K562 (cell line): ENCODE data around the gene ZNF135. TPM values are rescaled to one million over a fixed set of nuclear protein-coding genes. Genes with fewer than 3 reads are reported as not detected.

Experiments
- ATAC-seq: fragments of 200-7000 bp; cut with Tn5 transposase; 3 replicates; pipeline ENCODE4 v1.9.1; 2020; ENCODE audit warnings: moderate library complexity
- BruUV-seq: library from RNA; stranded (reverse); fragments of 400-500 nt; replicated peaks from 2 replicates; lab custom pipeline; 2021; lab: Mats Ljungman, UMichigan
- CTCF ChIA-PET: fragments of 300-600 bp; formaldehyde crosslinking; extraction: SDS; loops from one replicate; lab custom pipeline; 2021; ENCODE audit warnings: low intra/inter-chr PET ratio; lab: Yijun Ruan, JAX
- POLR2A ChIA-PET: fragments of 300-600, 350-650 bp; sonication (Branson Sonifier 250); formaldehyde crosslinking; extraction: SDS; loops from one replicate; lab custom pipeline; 2021; ENCODE audit warnings: antibody characterized with exemption, inconsistent platforms; lab: Yijun Ruan, JAX
- DNase-seq, 4 experiments: peaks; one replicate each; pipeline versions ENCODE4 v3.0.0 to v3.0.0-alpha.2; 2011 to 2018; ENCODE audit warnings: low spot score in 3 of 4, mixed read lengths in 3 of 4; ENCODE audit errors: extremely low read depth in 1 of 4
- FAIRE-seq: peaks from 2 replicates; lab custom pipeline; 2011; peaks lifted over from hg19 to GRCh38; lab: Jason Lieb, UNC
- H2AFZ ChIP-seq: 2 replicates; pipeline ENCODE4 v1.6.0; 2011; ENCODE audit warnings: low read depth, low read length, control low read depth, inconsistent platforms
- H3K27ac ChIP-seq: fragments of 200-600 bp; 3 replicates; pipeline ENCODE4 v1.8.0; 2011; ENCODE audit warnings: low read depth, mild to moderate bottlenecking, control low read depth, inconsistent platforms, low read length, moderate library complexity, mixed read lengths; ENCODE audit errors: extremely low read depth
- H3K27me3 ChIP-seq, 2 experiments: fragments of 300-600 bp in 1 of 2; 2 replicates in 1 of 2; 3 replicates in 1 of 2; pipeline versions ENCODE4 v1.6.0 to v1.8.0; 2011; ENCODE audit warnings: inconsistent platforms in 2 of 2, low read length in 2 of 2, mild to moderate bottlenecking in 1 of 2, mixed read lengths in 1 of 2, moderate library complexity in 1 of 2; ENCODE audit not compliant: control insufficient read depth in 2 of 2, insufficient read depth in 2 of 2
- H3K36me3 ChIP-seq: fragments of 300-600 bp; 3 replicates; pipeline ENCODE4 v1.8.0; 2011; ENCODE audit warnings: mild to moderate bottlenecking, low read length, inconsistent platforms; ENCODE audit not compliant: control insufficient read depth, insufficient read depth
- H3K4me1 ChIP-seq, 2 experiments: fragments of 200-600 bp in 1 of 2; replicated peaks in 1 of 2; 2 replicates in 1 of 2; 3 replicates in 1 of 2; pipeline versions ENCODE4 v1.5.1 to v1.8.0; 2011; ENCODE audit warnings: inconsistent platforms in 2 of 2, low read length in 2 of 2, mild to moderate bottlenecking in 1 of 2, mixed read lengths in 1 of 2, moderate library complexity in 1 of 2; ENCODE audit not compliant: control insufficient read depth in 2 of 2, insufficient read depth in 2 of 2
- H3K4me2 ChIP-seq: 2 replicates; pipeline ENCODE4 v1.6.1; 2011; ENCODE audit warnings: low read length, control low read depth, inconsistent platforms, mixed read lengths; ENCODE audit not compliant: insufficient read depth
- H3K4me3 ChIP-seq: fragments of 200-600 bp; sonication (generic), shearing (Covaris generic); 2 replicates; pipeline ENCODE4 v1.5.1; 2016; ENCODE audit warnings: control low read depth, inconsistent platforms
- H3K79me2 ChIP-seq: fragments of 200-600 bp; 3 replicates; pipeline ENCODE4 v1.8.0; 2011; ENCODE audit warnings: low read length, inconsistent platforms; ENCODE audit not compliant: control insufficient read depth, insufficient read depth
- H3K9ac ChIP-seq, 2 experiments: 2 replicates each; pipeline versions ENCODE4 v1.6.0 to v1.6.1; 2011; ENCODE audit warnings: low read depth in 2 of 2, low read length in 2 of 2, control low read depth in 1 of 2, inconsistent platforms in 1 of 2, mild to moderate bottlenecking in 1 of 2, mixed read lengths in 1 of 2; ENCODE audit not compliant: insufficient read depth in 1 of 2
- H3K9me1 ChIP-seq: one replicate; pipeline ENCODE4 v1.6.0; 2011; ENCODE audit warnings: inconsistent platforms, mild to moderate bottlenecking, low read length, moderate library complexity; ENCODE audit not compliant: control insufficient read depth, insufficient read depth
- H3K9me3 ChIP-seq: replicated peaks from 2 replicates; pipeline ENCODE4 v1.5.1; 2011; ENCODE audit warnings: low read depth, low read length, inconsistent platforms; ENCODE audit not compliant: control insufficient read depth, insufficient read depth
- H4K20me1 ChIP-seq: replicated peaks from 2 replicates; pipeline ENCODE4 v1.6.1; 2011; ENCODE audit warnings: low read length, inconsistent platforms, mixed read lengths; ENCODE audit not compliant: control insufficient read depth, insufficient read depth
- ATF7 ChIP-seq: fragments of 450-650 bp; IDR thresholded peaks from 2 replicates; pipeline ENCODE4 v1.7.1; 2014; ENCODE audit warnings: mild to moderate bottlenecking, moderate library complexity
- CXXC5 ChIP-seq: fragments of 250-450 bp; sonication (Bioruptor Pico); IDR thresholded peaks from 2 replicates; pipeline ENCODE4 v1.8.0; 2022; ENCODE audit warnings: inconsistent platforms, mild to moderate bottlenecking, moderate library complexity
- DIDO1 ChIP-seq: fragments of 450-650 bp; IDR thresholded peaks from 2 replicates; pipeline ENCODE4 v1.6.1; 2016; ENCODE audit warnings: low read depth, missing biosample characterization, missing genetic modification characterization
- MCM2 ChIP-seq: fragments of 450-650 bp; IDR thresholded peaks from 2 replicates; pipeline ENCODE4 v1.6.1; 2017; ENCODE audit warnings: low read depth, mild to moderate bottlenecking
- MIER1 ChIP-seq: fragments of 450-650 bp; IDR thresholded peaks from 2 replicates; pipeline ENCODE4 v1.6.1; 2016; ENCODE audit warnings: antibody characterized with exemption, mild to moderate bottlenecking, low read depth
- NFIC ChIP-seq: fragments of 450-650 bp; IDR thresholded peaks from 2 replicates; pipeline ENCODE4 v1.6.1; 2017; ENCODE audit warnings: mild to moderate bottlenecking, inconsistent platforms
- NR2C2 ChIP-seq, 2 experiments: fragments of 200-800 bp in 1 of 2; sonication (Bioruptor generic) in 1 of 2; sonication (generic) in 1 of 2; formaldehyde crosslinking in 1 of 2; IDR thresholded peaks; 2 replicates each; pipeline versions ENCODE4 v1.6.1 to v1.8.0; 2016 to 2022; ENCODE audit warnings: mild to moderate bottlenecking in 1 of 2, missing compliant biosample characterization in 1 of 2, missing genetic modification characterization in 1 of 2, missing genetic modification reagents in 1 of 2
- RFX1 ChIP-seq: fragments of 450-650 bp; IDR thresholded peaks from 2 replicates; pipeline ENCODE4 v1.6.1; 2016; ENCODE audit warnings: mild to moderate bottlenecking, moderate library complexity
- ZNF699 ChIP-seq: fragments of 250-450 bp; sonication (Bioruptor Pico); IDR thresholded peaks from 2 replicates; pipeline ENCODE4 v1.8.0; 2021; ENCODE audit warnings: mild to moderate bottlenecking, moderate library complexity; ENCODE audit not compliant: insufficient replicate concordance
- WGBS: fragments of 100-300 bp; shearing (Covaris generic); methylation state at CpG from one replicate; pipeline ENCODE4 v1.1.6; 2016; ENCODE audit warnings: low coverage, mixed read lengths; ENCODE audit not compliant: insufficient coverage; ENCODE audit errors: missing lambda C conversion rate; 5-methylcytosine and 5-hydroxymethylcytosine counted together
- in situ Hi-C: fragments of 300-500 bp; cut with MboI; formaldehyde crosslinking; loops from 4 replicates; pipeline ENCODE4 v1.15.0; 2018; ENCODE audit warnings: inconsistent platforms, mixed read lengths
- intact Hi-C: fragments of 100-400 bp; cut with micrococcal nuclease; formaldehyde crosslinking; loops from 2 replicates; pipeline ENCODE4 v1.14.2; 2022
- polyA plus RNA-seq, 8 experiments: library from polyadenylated mRNA; depleted of rRNA in 4 of 8; stranded (reverse) in 5 of 8; unstranded in 3 of 8; fragments of >200 nt; fragmentation: Nextera tagmentation in 2 of 8; fragmentation: Illumina TruSeq in 1 of 8; extraction: Ambion mirVana in 2 of 8; extraction: Trizol in 1 of 8; gene quantifications; 2 replicates each; pipeline versions ENCODE4 v1.2.1 to v1.2.3, GENCODE V29; 2011 to 2014; ENCODE audit warnings: inconsistent platforms in 1 of 8, missing spikeins in 1 of 8
- total RNA-seq, 7 experiments: library from RNA; depleted of rRNA in 6 of 7; stranded (reverse); fragments of >200 nt in 6 of 7; fragmentation: Illumina TruSeq in 2 of 7; extraction: Trizol in 2 of 7; gene quantifications; 2 replicates each; pipeline versions ENCODE4 v1.2.1 to v1.2.3, GENCODE V29; 2011 to 2021; ENCODE audit warnings: low replicate concordance in 1 of 7
- TF ChIP-seq, protein P1 (sequence below): IDR thresholded peaks from 3 replicates; pipeline ENCODE4 v1.6.1; 2011; ENCODE audit warnings: borderline replicate concordance, mild to moderate bottlenecking; ENCODE audit not compliant: insufficient read length, insufficient read depth
- TF ChIP-seq, protein P2 (sequence below), 2 experiments: IDR thresholded peaks; 2 replicates each; pipeline ENCODE4 v1.6.1; 2011; ENCODE audit warnings: borderline replicate concordance in 1 of 2, control low read depth in 1 of 2, low read depth in 1 of 2, low read length in 1 of 2, mild to moderate bottlenecking in 1 of 2, mixed read lengths in 1 of 2, moderate library complexity in 1 of 2; ENCODE audit not compliant: insufficient read depth in 1 of 2, insufficient read length in 1 of 2, poor library complexity in 1 of 2, severe bottlenecking in 1 of 2; ENCODE audit errors: extremely low read depth in 1 of 2
- TF ChIP-seq, protein P3 (sequence below), 2 experiments: fragments of 450-650 bp in 1 of 2; sonication (generic) in 1 of 2; formaldehyde crosslinking in 1 of 2; IDR thresholded peaks in 1 of 2; conservative IDR thresholded peaks in 1 of 2; 2 replicates each; pipeline versions ENCODE4 v1.6.1 to v1.8.1; 2016 to 2023; ENCODE audit warnings: mild to moderate bottlenecking in 2 of 2, moderate library complexity in 2 of 2, inconsistent platforms in 1 of 2, missing genetic modification reagents in 1 of 2
- TF ChIP-seq, protein P4 (sequence below): sonication (generic); formaldehyde crosslinking; IDR thresholded peaks from 2 replicates; pipeline ENCODE4 v1.8.1; 2022; ENCODE audit warnings: missing genetic modification reagents
- TF ChIP-seq, protein P5 (sequence below): sonication (generic); formaldehyde crosslinking; IDR thresholded peaks from 2 replicates; pipeline ENCODE4 v1.8.1; 2022; ENCODE audit warnings: missing genetic modification reagents

Gene ZNF135
- total and polyA plus RNA-seq, 9 of the 15 experiments (the other 6 are each of a cell fraction or from before 2014, with no cell fraction given), result not detected

DNA sequence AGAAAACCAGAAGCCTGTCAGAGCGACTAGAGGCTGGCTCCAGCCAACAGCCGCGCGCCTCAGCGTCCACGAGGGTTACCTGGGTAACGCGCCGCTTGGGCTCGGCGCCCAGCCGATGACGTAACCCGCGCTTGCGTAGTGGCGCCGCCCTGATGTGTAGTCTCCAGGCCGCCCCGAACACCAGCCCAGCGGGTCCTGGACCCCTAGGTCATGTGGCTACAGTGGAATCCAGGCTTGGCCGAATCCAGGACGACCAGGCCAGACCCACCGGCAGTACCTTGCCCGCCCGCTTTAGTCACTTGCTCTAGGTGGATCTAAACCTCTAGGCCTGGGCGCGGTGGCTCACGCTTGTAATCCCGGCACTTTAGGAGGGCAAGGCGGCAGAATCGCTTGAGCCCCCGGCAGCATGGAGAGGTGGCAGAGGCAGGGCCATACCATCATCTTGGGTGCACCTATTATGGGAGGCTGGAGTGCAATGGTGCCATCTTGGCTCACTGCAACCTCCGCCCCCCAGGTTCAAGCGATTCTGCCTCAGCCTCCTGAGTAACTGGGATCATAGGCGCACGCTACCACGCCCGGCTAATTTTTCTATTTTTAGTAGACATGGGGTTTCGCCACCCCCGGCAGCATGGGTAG is 49.3 kb upstream of the ZNF135 start:
- no peak for FAIRE-seq
- WGBS, result 10% methylated on average over 41 of the region's 41 CpGs
- in situ Hi-C loops, result no loop called here
- no peaks in the 10 kb centered on the region for H3K79me2 ChIP-seq
- intact Hi-C loops, result no loop called here
- peak overlapping the region; percentile 77 for H3K4me2 ChIP-seq
- peak; percentile 60 to 68 (median 65) for DNase-seq
- H3K27ac ChIP-seq, result no peak overlapping the region
- BruUV-seq, result no TSS peak
- ChIA-PET POLR2A (no interaction called here), CTCF (no interaction called here)
- no peaks in the 10 kb centered on the region for H3K27me3 ChIP-seq
- H3K4me3 ChIP-seq, result peak overlapping the region; percentile 44
- H3K36me3 ChIP-seq, result no peaks in the 10 kb centered on the region
- H3K9me3 ChIP-seq, result no peaks in the 10 kb centered on the region
- H2AFZ ChIP-seq, result peak overlapping the region; percentile 89; the same call in 1 of the 2 replicates
- H3K9me1 ChIP-seq, result no peaks in the 10 kb centered on the region
- ATAC-seq, result peak; percentile 91
- H3K9ac ChIP-seq, result peak overlapping the region; percentile 20 to 45; a peak in 2 of 4 replicates
- peaks cover 0 to 8% of the 10 kb centered on the region in 2 experiments; a peak in 2 of 5 replicates for H3K4me1 ChIP-seq
- no peaks in the 10 kb centered on the region for H4K20me1 ChIP-seq
- TF ChIP-seq NR2C2 (CRISPR knock-in tag; IDR thresholded peaks at IDR 0.05) (no peak), NR2C2 (tag; IDR thresholded peaks at IDR 0.05) (no peak), MCM2 (no peak), DIDO1 (tag) (peak; percentile 77; the same call in 1 of the 2 replicates), NFIC (peak; percentile 11; the same call in 1 of the 2 replicates), ATF7 (peak; percentile 83), RFX1 (peak; percentile 85), CXXC5 (CRISPR knock-in tag) (peak; percentile 76), ZNF699 (CRISPR knock-in tag) (no peak), MIER1 (no peak)
- TF ChIP-seq, protein P1, sequence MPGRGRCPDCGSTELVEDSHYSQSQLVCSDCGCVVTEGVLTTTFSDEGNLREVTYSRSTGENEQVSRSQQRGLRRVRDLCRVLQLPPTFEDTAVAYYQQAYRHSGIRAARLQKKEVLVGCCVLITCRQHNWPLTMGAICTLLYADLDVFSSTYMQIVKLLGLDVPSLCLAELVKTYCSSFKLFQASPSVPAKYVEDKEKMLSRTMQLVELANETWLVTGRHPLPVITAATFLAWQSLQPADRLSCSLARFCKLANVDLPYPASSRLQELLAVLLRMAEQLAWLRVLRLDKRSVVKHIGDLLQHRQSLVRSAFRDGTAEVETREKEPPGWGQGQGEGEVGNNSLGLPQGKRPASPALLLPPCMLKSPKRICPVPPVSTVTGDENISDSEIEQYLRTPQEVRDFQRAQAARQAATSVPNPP, result no peak
- TF ChIP-seq, protein P2, sequence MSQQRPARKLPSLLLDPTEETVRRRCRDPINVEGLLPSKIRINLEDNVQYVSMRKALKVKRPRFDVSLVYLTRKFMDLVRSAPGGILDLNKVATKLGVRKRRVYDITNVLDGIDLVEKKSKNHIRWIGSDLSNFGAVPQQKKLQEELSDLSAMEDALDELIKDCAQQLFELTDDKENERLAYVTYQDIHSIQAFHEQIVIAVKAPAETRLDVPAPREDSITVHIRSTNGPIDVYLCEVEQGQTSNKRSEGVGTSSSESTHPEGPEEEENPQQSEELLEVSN (IDR thresholded peaks at IDR 0.05; ENCODE audit: borderline replicate concordance in 1 of 2, extremely low read depth in 1 of 2, insufficient read depth in 1 of 2, insufficient read length in 1 of 2, low read depth in 1 of 2, low read length in 1 of 2, poor library complexity in 1 of 2, severe bottlenecking in 1 of 2), result peak in 1 of 2 experiments; percentile 6
- TF ChIP-seq, protein P3, sequence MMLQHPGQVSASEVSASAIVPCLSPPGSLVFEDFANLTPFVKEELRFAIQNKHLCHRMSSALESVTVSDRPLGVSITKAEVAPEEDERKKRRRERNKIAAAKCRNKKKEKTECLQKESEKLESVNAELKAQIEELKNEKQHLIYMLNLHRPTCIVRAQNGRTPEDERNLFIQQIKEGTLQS (IDR thresholded peaks at IDR 0.05), result peak; percentile 86
- TF ChIP-seq, protein P3 (CRISPR knock-in tag; conservative IDR thresholded peaks at IDR 0.05), result no peak
- TF ChIP-seq, protein P4, sequence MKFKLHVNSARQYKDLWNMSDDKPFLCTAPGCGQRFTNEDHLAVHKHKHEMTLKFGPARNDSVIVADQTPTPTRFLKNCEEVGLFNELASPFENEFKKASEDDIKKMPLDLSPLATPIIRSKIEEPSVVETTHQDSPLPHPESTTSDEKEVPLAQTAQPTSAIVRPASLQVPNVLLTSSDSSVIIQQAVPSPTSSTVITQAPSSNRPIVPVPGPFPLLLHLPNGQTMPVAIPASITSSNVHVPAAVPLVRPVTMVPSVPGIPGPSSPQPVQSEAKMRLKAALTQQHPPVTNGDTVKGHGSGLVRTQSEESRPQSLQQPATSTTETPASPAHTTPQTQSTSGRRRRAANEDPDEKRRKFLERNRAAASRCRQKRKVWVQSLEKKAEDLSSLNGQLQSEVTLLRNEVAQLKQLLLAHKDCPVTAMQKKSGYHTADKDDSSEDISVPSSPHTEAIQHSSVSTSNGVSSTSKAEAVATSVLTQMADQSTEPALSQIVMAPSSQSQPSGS (CRISPR knock-in tag), result peak; percentile 60; the same call in 1 of the 2 replicates
- TF ChIP-seq, protein P5, sequence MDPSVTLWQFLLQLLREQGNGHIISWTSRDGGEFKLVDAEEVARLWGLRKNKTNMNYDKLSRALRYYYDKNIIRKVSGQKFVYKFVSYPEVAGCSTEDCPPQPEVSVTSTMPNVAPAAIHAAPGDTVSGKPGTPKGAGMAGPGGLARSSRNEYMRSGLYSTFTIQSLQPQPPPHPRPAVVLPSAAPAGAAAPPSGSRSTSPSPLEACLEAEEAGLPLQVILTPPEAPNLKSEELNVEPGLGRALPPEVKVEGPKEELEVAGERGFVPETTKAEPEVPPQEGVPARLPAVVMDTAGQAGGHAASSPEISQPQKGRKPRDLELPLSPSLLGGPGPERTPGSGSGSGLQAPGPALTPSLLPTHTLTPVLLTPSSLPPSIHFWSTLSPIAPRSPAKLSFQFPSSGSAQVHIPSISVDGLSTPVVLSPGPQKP (CRISPR knock-in tag), result no peak
